ENCODE results near the gene FAM76B.

The FAM76B gene

GRCh38 chr11:95803973-95804372 lies 14.4 kb upstream of the FAM76B start:
- Histone ChIP-seq H3K36me3 (replicated peaks; ENCODE audit: insufficient read depth, low read length) (no peaks in the 10 kb centered on the region; the same call in 1 of the 2 replicates), H3F3A (ENCODE audit: insufficient read depth, low read length) (no peaks in the 10 kb centered on the region)
- TF ChIP-seq EZH2phosphoT487 (IDR thresholded peaks at IDR 0.05; ENCODE audit: low read length) (no peak), CTCF (IDR thresholded peaks at IDR 0.05; ENCODE audit: low read length) (no peak), EZH2 (optimal IDR thresholded peaks at IDR 0.05; ENCODE audit: low read depth, low read length) (no peak)

GRCh38 chr11:95802806-95803205 lies 13.2 kb upstream of the FAM76B start:
- no peak overlapping the region for H3K4me2 ChIP-seq (ENCODE audit: low read depth, low read length)
- no peaks in the 10 kb centered on the region for H4K20me1 ChIP-seq (ENCODE audit: insufficient read depth, low read length)
- H3K79me2 ChIP-seq (ENCODE audit: low read length), result peaks cover 4% of the 10 kb centered on the region; the same call in 1 of the 2 replicates
- no peak overlapping the region for H3K27ac ChIP-seq (ENCODE audit: low read length)
- H2AFZ ChIP-seq (ENCODE audit: low read length), result no peak overlapping the region
- no peak for TF ChIP-seq CTCF (IDR thresholded peaks at IDR 0.05; ENCODE audit: low read length)
- TF ChIP-seq EZH2 (optimal IDR thresholded peaks at IDR 0.05; ENCODE audit: low read depth, low read length), result no peak
- H3K9ac ChIP-seq (ENCODE audit: low read length), result no peak overlapping the region
- H3K36me3 ChIP-seq (replicated peaks; ENCODE audit: insufficient read depth, low read length), result no peaks in the 10 kb centered on the region; the same call in 1 of the 2 replicates
- no peaks in the 10 kb centered on the region for H3K9me3 ChIP-seq (replicated peaks; ENCODE audit: insufficient read depth, low read length)
- H3F3A ChIP-seq (ENCODE audit: insufficient read depth, low read length), result no peaks in the 10 kb centered on the region
- no peak for DNase-seq
- no peak overlapping the region for H3K4me3 ChIP-seq (ENCODE audit: low read length)
- no peaks in the 10 kb centered on the region for H3K4me1 ChIP-seq (ENCODE audit: low read length)
- H3K9me2 ChIP-seq (replicated peaks; ENCODE audit: insufficient read depth, low read length), result no peaks in the 10 kb centered on the region
- no peaks in the 10 kb centered on the region for H3K27me3 ChIP-seq (replicated peaks; ENCODE audit: insufficient read depth, low read length)

More at GRCh38 chr11:95803973-95804372, 14.4 kb upstream of the FAM76B start:
- Histone ChIP-seq H3K4me1 (ENCODE audit: low read length) (no peaks in the 10 kb centered on the region), H3K4me3 (ENCODE audit: low read length) (no peak overlapping the region), H3K4me2 (ENCODE audit: low read depth, low read length) (no peak overlapping the region), H3K9me3 (replicated peaks; ENCODE audit: insufficient read depth, low read length) (no peaks in the 10 kb centered on the region), H3K9ac (ENCODE audit: low read length) (no peak overlapping the region), H4K20me1 (ENCODE audit: insufficient read depth, low read length) (no peaks in the 10 kb centered on the region), H3K79me2 (ENCODE audit: low read length) (no peaks in the 10 kb centered on the region), H3K9me2 (replicated peaks; ENCODE audit: insufficient read depth, low read length) (no peaks in the 10 kb centered on the region), H3K27me3 (replicated peaks; ENCODE audit: insufficient read depth, low read length) (no peaks in the 10 kb centered on the region), H3K27ac (ENCODE audit: low read length) (no peak overlapping the region), H2AFZ (ENCODE audit: low read length) (no peak overlapping the region)
- no peak for DNase-seq

GRCh38 chr11:95800438-95800837 lies 10.9 kb upstream of the FAM76B start:
- Histone ChIP-seq H2AFZ (ENCODE audit: low read length) (no peak overlapping the region), H3K36me3 (replicated peaks; ENCODE audit: insufficient read depth, low read length) (no peaks in the 10 kb centered on the region; the same call in 1 of the 2 replicates), H4K20me1 (ENCODE audit: insufficient read depth, low read length) (no peaks in the 10 kb centered on the region), H3K9me3 (replicated peaks; ENCODE audit: insufficient read depth, low read length) (no peaks in the 10 kb centered on the region), H3F3A (ENCODE audit: insufficient read depth, low read length) (no peaks in the 10 kb centered on the region), H3K27me3 (replicated peaks; ENCODE audit: insufficient read depth, low read length) (no peaks in the 10 kb centered on the region), H3K4me3 (ENCODE audit: low read length) (no peak overlapping the region), H3K79me2 (ENCODE audit: low read length) (peaks cover 25% of the 10 kb centered on the region), H3K9ac (ENCODE audit: low read length) (no peak overlapping the region), H3K27ac (ENCODE audit: low read length) (no peak overlapping the region), H3K9me2 (replicated peaks; ENCODE audit: insufficient read depth, low read length) (no peaks in the 10 kb centered on the region), H3K4me2 (ENCODE audit: low read depth, low read length) (no peak overlapping the region), H3K4me1 (ENCODE audit: low read length) (no peaks in the 10 kb centered on the region)
- DNase-seq, result no peak
- TF ChIP-seq CTCF (IDR thresholded peaks at IDR 0.05; ENCODE audit: low read length) (no peak), EZH2 (optimal IDR thresholded peaks at IDR 0.05; ENCODE audit: low read depth, low read length) (no peak), EZH2phosphoT487 (IDR thresholded peaks at IDR 0.05; ENCODE audit: low read length) (no peak)

Measured in MM.1S (cell line).